Choroid plexus epithelial cell (primary cell): ENCODE measurements around the gene BANK1.

Experiments
- DNase-seq: peaks from one replicate; pipeline ENCODE4 v3.0.0-alpha.2; 2010; ENCODE audit warnings: low read depth
- H3K4me3 ChIP-seq: 2 replicates; pipeline ENCODE4 v1.5.1; 2011; ENCODE audit warnings: low read depth, mild to moderate bottlenecking, control low read depth, low read length, moderate library complexity
- CTCF ChIP-seq: conservative IDR thresholded peaks from 2 replicates; pipeline ENCODE4 v1.5.1; 2011; ENCODE audit warnings: low read depth, mild to moderate bottlenecking, control low read depth, inconsistent platforms, low read length, moderate library complexity

The BANK1 gene

GRCh38 chr4:101807351-101807750 is 16.8 kb downstream of the BANK1 start:
- H3K4me3 ChIP-seq: no peak overlapping the region
- TF ChIP-seq CTCF: no peak
- DNase-seq: no peak

- DNase-seq: no peak
- no peak for TF ChIP-seq CTCF
- H3K4me3 ChIP-seq: no peak overlapping the region
Observed at GRCh38 chr4:101813604-101814003, 23.1 kb downstream of the BANK1 start.

- H3K4me3 ChIP-seq: no peak overlapping the region
- peak; percentile 84 for DNase-seq
- no peak for TF ChIP-seq CTCF
Observed at GRCh38 chr4:101818362-101818761, 27.8 kb downstream of the BANK1 start.

- no peak for TF ChIP-seq CTCF
- H3K4me3 ChIP-seq: no peak overlapping the region
- DNase-seq: no peak
Observed at GRCh38 chr4:101823864-101824263, 33.3 kb downstream of the BANK1 start.

GRCh38 chr4:101824500-101824899 is 34.0 kb downstream of the BANK1 start:
- no peak for DNase-seq
- no peak overlapping the region for H3K4me3 ChIP-seq
- TF ChIP-seq CTCF: no peak

- H3K4me3 ChIP-seq: no peak overlapping the region
- no peak for DNase-seq
- no peak for TF ChIP-seq CTCF
Observed at GRCh38 chr4:101825953-101826352, 35.4 kb downstream of the BANK1 start.

- DNase-seq: no peak
- TF ChIP-seq CTCF: no peak
- no peak overlapping the region for H3K4me3 ChIP-seq
Observed at GRCh38 chr4:101831816-101832215, 41.3 kb downstream of the BANK1 start.
